Erythroblast (primary cell): ENCODE results near the gene SUN1.
"Not testable (repeated sequence)": the region's sequence is repeated elsewhere in the genome, so short reads cannot be mapped to it uniquely, and the experiment has no call there.

Experiments
- DNase-seq, 2 experiments: peaks; one replicate each; lab custom pipeline; 2025; lab: John Stamatoyannopoulos, UW
- GATA1 ChIP-seq: IDR thresholded peaks from 2 replicates; pipeline ENCODE4 v1.6.1; 2011; ENCODE audit warnings: low read depth, mild to moderate bottlenecking, control low read depth, low read length, moderate library complexity
- POLR2A ChIP-seq: IDR thresholded peaks from 2 replicates; pipeline ENCODE4 v1.6.1; 2011; ENCODE audit warnings: mild to moderate bottlenecking, low read length

Gene SUN1

DNA sequence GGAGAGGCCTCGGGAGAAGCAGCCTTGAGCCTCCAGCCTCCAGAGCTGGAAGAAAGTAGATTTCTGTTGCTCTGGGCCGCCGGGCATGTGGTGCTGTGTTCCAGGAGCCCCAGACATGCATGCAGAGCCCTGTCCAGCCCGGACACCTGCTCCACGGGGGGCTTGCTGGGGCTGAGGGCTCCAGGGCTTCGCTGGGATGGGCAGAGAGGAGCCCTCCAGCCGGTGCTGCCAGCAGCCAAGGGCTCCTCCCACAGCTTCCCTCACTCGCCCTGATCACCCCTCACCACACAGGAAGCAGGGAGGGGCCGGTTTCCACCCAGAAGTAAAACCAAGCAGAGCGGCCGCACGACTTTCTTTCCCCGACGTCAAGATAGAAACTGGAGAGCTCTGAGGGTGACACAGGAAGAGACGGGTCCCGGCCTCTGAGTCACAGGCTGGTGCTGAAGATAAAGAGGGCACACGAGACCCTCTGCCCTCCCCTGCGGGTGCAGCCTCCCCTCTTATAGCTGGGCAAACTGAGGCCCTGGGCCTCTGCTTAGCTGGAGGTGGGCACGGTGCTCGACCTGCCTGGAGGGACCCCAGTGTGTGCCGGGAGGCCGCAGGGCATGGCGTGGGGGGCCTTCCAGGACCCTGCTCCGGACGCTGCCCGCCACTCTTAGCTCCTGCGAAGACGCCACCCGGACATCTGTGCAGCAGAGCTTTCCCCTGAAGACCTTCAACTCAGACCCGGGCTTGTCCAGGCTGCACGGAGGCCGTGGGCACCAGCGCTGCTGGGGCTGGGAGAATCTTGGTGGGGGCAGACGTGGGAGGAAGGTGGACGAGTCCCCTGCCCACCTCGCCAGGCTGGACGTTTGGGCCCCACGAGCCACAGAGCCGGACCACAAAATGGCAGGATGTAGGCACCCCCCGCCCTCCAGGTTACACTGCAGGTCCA, 91.1 kb downstream of the SUN1 start:
- DNase-seq: peak in 1 of 2 experiments; percentile 31
- TF ChIP-seq POLR2A: peak; percentile 60
- TF ChIP-seq GATA1: no peak

DNA sequence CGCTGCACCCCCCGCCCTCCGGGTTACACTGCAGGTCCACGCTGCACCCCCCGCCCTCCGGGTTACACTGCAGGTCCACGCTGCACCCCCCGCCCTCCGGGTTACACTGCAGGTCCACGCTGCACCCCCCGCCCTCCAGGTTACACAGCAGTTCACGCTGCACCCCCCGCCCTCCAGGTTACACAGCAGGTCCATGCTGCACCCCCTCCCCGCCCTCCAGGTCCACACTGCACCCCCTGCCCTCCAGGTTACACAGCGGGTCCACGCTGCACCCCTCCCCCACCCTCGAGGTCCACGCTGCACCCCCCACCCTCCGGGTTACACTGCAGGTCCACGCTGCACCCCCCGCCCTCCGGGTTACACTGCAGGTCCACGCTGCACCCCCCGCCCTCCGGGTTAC, 91.8 kb downstream of the SUN1 start:
- not testable (repeated sequence) for DNase-seq
